K562 (cell line): ENCODE results near the gene VAC14.

Source experiments
- MAFK ChIP-seq: IDR thresholded peaks from 2 replicates; pipeline ENCODE4 v1.6.1; 2011; ENCODE audit warnings: low read length, improper control_type of control experiment
- NBN ChIP-seq: fragments of 450-650 bp; IDR thresholded peaks from 2 replicates; pipeline ENCODE4 v1.6.1; 2016; ENCODE audit warnings: low read depth, mild to moderate bottlenecking
- PHF20 ChIP-seq: fragments of 450-650 bp; IDR thresholded peaks from 2 replicates; pipeline ENCODE4 v1.6.1; 2018; ENCODE audit not compliant: partially characterized antibody
- POLR2A ChIP-seq: fragments of 450-650 bp; conservative IDR thresholded peaks from 2 replicates; pipeline ENCODE4 v1.6.1; 2016
- TCF7L2 ChIP-seq: fragments of 150-350 bp; IDR thresholded peaks from 2 replicates; pipeline ENCODE4 v1.6.1; 2016; ENCODE audit warnings: low read depth, mild to moderate bottlenecking, low read length, moderate library complexity
- ZNF785 ChIP-seq: fragments of 250-450 bp; sonication (Bioruptor Pico); IDR thresholded peaks from 2 replicates; pipeline ENCODE4 v1.4.0; 2020; ENCODE audit warnings: mild to moderate bottlenecking
- TF ChIP-seq, protein P1 (sequence below), 3 experiments: IDR thresholded peaks in 2 of 3; conservative IDR thresholded peaks in 1 of 3; 2 replicates each; pipeline ENCODE4 v1.5.1; 2011 to 2012; ENCODE audit warnings: low read length in 3 of 3, mild to moderate bottlenecking in 3 of 3, control low read depth in 2 of 3, improper control_type of control experiment in 1 of 3, inconsistent platforms in 1 of 3, low read depth in 1 of 3, mixed read lengths in 1 of 3, moderate library complexity in 1 of 3; ENCODE audit not compliant: insufficient read depth in 2 of 3

- TF ChIP-seq PHF20 (no peak), POLR2A (no peak), ZNF785 (CRISPR knock-in tag) (no peak), NBN (no peak), MAFK (no peak), TCF7L2 (no peak)
- TF ChIP-seq, protein P1, sequence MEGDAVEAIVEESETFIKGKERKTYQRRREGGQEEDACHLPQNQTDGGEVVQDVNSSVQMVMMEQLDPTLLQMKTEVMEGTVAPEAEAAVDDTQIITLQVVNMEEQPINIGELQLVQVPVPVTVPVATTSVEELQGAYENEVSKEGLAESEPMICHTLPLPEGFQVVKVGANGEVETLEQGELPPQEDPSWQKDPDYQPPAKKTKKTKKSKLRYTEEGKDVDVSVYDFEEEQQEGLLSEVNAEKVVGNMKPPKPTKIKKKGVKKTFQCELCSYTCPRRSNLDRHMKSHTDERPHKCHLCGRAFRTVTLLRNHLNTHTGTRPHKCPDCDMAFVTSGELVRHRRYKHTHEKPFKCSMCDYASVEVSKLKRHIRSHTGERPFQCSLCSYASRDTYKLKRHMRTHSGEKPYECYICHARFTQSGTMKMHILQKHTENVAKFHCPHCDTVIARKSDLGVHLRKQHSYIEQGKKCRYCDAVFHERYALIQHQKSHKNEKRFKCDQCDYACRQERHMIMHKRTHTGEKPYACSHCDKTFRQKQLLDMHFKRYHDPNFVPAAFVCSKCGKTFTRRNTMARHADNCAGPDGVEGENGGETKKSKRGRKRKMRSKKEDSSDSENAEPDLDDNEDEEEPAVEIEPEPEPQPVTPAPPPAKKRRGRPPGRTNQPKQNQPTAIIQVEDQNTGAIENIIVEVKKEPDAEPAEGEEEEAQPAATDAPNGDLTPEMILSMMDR (IDR thresholded peaks at IDR 0.05 in 2 of 3, conservative IDR thresholded peaks at IDR 0.05 in 1 of 3; ENCODE audit: insufficient read depth in 2 of 3, low read depth in 1 of 3, low read length in 3 of 3) = no peak
Measured at GRCh38 chr16:70709457-70709856, 91.5 kb downstream of the VAC14 start.
